ENCODE data around the gene ACBD4. TPM values are rescaled to one million over a fixed set of nuclear protein-coding genes. Genes with fewer than 3 reads are reported as not detected.

Gene ACBD4
- total RNA-seq, 2 experiments from 2014 or later = 14.8 to 24.0 TPM

DNA sequence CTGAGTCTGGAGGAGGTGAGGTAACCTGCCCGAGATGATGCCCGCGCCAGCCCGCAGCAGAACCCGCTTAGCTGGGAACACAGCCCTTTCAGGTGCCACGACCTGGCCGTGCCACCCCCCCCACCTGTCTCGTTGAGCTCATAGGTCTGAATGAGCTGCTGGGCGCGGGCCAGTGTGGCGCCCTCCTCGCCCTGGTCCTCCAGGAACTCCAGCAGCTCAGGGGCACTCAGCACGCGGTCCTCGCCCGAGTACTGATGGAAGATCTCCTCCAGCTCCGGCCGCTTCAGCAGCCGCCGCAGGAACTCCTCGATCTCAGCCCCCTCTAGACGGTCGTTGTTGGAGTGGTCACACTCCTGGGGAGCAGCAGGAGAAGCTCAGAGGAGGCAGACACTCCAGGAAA lies 16.8 kb upstream of the ACBD4 start:
- Histone ChIP-seq H2AFZ (ENCODE audit: low read length) (no peak overlapping the region), H3K9me2 (ENCODE audit: insufficient read depth, low read length) (no peaks in the 10 kb centered on the region), H3K4me3 (ENCODE audit: low read depth, low read length, poor library complexity, severe bottlenecking) (no peak overlapping the region), H3K4me2 (ENCODE audit: low read length) (no peak overlapping the region), H3K79me2 (ENCODE audit: insufficient read depth, low read depth, low read length) (no peaks in the 10 kb centered on the region), H3K9me3 (ENCODE audit: low read length) (no peaks in the 10 kb centered on the region), H3K27ac (ENCODE audit: low read depth, low read length, poor library complexity, severe bottlenecking) (no peak overlapping the region), H3K4me1 (ENCODE audit: insufficient read depth, low read length, poor library complexity, severe bottlenecking) (no peaks in the 10 kb centered on the region), H4K20me1 (ENCODE audit: insufficient read depth, low read length) (no peaks in the 10 kb centered on the region), H3K36me3 (ENCODE audit: insufficient read depth, low read length) (no peaks in the 10 kb centered on the region)
- DNase-seq (ENCODE audit: low spot score) = no peak
- ChIA-PET CTCF (ENCODE audit: unreplicated experiment) (no interaction called here), POLR2A (no interaction called here)
- BruUV-seq (replicated peaks) = no TSS peak
- intact Hi-C loops (cut with micrococcal nuclease; ENCODE audit: unreplicated experiment) = no loop called here
- TF ChIP-seq, protein P1, sequence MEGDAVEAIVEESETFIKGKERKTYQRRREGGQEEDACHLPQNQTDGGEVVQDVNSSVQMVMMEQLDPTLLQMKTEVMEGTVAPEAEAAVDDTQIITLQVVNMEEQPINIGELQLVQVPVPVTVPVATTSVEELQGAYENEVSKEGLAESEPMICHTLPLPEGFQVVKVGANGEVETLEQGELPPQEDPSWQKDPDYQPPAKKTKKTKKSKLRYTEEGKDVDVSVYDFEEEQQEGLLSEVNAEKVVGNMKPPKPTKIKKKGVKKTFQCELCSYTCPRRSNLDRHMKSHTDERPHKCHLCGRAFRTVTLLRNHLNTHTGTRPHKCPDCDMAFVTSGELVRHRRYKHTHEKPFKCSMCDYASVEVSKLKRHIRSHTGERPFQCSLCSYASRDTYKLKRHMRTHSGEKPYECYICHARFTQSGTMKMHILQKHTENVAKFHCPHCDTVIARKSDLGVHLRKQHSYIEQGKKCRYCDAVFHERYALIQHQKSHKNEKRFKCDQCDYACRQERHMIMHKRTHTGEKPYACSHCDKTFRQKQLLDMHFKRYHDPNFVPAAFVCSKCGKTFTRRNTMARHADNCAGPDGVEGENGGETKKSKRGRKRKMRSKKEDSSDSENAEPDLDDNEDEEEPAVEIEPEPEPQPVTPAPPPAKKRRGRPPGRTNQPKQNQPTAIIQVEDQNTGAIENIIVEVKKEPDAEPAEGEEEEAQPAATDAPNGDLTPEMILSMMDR (conservative IDR thresholded peaks at IDR 0.05; ENCODE audit: low read length) = no peak
- TF ChIP-seq EZH2phosphoT487 (IDR thresholded peaks at IDR 0.05; ENCODE audit: borderline replicate concordance, low read depth, low read length) = no peak

DNA sequence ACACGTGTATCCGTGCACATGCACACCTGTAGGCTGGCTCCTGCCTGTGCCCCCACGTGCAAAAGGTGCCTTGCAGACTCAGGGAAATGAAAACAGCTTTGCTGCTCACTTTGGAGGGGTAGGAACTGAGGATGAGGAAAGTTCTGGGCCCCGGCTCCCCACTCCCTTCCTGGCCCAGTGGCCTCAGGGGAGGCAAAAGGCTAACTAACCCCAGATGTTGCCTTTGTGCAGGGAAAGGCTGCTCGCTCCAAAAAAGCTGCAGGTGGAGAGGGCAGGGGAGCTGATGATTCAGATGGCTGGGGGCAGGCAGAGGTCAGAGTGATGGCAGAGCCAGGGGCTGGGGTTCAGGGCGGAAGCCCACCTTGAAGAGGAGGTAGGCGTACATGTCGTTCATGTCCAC lies 15.5 kb upstream of the ACBD4 start:
- POLR2A ChIA-PET = no interaction called here
- no peak overlapping the region for H2AFZ ChIP-seq (ENCODE audit: low read length)
- no TSS peak for BruUV-seq (replicated peaks)

DNA sequence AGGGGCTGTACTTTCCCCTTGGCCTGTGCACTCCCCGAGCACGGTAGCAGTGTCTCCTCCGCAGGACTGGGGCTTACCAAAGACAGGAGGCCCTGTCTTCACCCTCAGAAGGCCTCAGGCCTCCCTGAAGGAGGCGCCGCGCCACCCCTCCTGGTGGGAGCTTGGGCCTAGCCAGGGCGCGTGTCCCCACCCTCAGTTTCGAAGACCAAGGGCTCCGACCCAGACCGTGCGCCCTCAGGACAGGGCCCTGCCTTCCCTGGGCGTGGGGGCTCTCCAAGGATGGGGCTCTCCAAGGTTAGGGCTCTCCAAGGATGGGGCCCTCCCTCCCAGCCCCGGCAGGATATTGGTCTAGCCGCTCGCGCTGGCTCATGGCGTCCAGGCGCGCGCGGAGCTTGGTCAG lies 14.9 kb upstream of the ACBD4 start:
- Histone ChIP-seq H3K79me2 (ENCODE audit: insufficient read depth, low read depth, low read length) (no peaks in the 10 kb centered on the region), H3K4me2 (ENCODE audit: low read length) (no peak overlapping the region), H3K4me3 (ENCODE audit: low read depth, low read length, poor library complexity, severe bottlenecking) (no peak overlapping the region), H4K20me1 (ENCODE audit: insufficient read depth, low read length) (no peaks in the 10 kb centered on the region), H2AFZ (ENCODE audit: low read length) (no peak overlapping the region), H3K27ac (ENCODE audit: low read depth, low read length, poor library complexity, severe bottlenecking) (no peak overlapping the region), H3K9me2 (ENCODE audit: insufficient read depth, low read length) (no peaks in the 10 kb centered on the region), H3K4me1 (ENCODE audit: insufficient read depth, low read length, poor library complexity, severe bottlenecking) (no peaks in the 10 kb centered on the region), H3K36me3 (ENCODE audit: insufficient read depth, low read length) (no peaks in the 10 kb centered on the region), H3K9me3 (ENCODE audit: low read length) (no peaks in the 10 kb centered on the region)
- DNase-seq (ENCODE audit: low spot score) = no peak
- intact Hi-C loops (cut with micrococcal nuclease; ENCODE audit: unreplicated experiment) = no loop called here
- ChIA-PET CTCF (ENCODE audit: unreplicated experiment) (no interaction called here), POLR2A (no interaction called here)
- BruUV-seq (replicated peaks) = no TSS peak
- TF ChIP-seq EZH2phosphoT487 (IDR thresholded peaks at IDR 0.05; ENCODE audit: borderline replicate concordance, low read depth, low read length) = no peak
- TF ChIP-seq, protein P1 (conservative IDR thresholded peaks at IDR 0.05; ENCODE audit: low read length) = no peak

More for the DNA sequence above, 15.5 kb upstream of the ACBD4 start:
- Histone ChIP-seq H3K36me3 (ENCODE audit: insufficient read depth, low read length) (no peaks in the 10 kb centered on the region), H3K27ac (ENCODE audit: low read depth, low read length, poor library complexity, severe bottlenecking) (no peak overlapping the region), H3K9me2 (ENCODE audit: insufficient read depth, low read length) (no peaks in the 10 kb centered on the region), H3K4me1 (ENCODE audit: insufficient read depth, low read length, poor library complexity, severe bottlenecking) (no peaks in the 10 kb centered on the region), H3K9me3 (ENCODE audit: low read length) (no peaks in the 10 kb centered on the region), H3K79me2 (ENCODE audit: insufficient read depth, low read depth, low read length) (no peaks in the 10 kb centered on the region), H3K4me3 (ENCODE audit: low read depth, low read length, poor library complexity, severe bottlenecking) (no peak overlapping the region), H4K20me1 (ENCODE audit: insufficient read depth, low read length) (no peaks in the 10 kb centered on the region), H3K4me2 (ENCODE audit: low read length) (no peak overlapping the region)
- DNase-seq (ENCODE audit: low spot score) = no peak
- no peak for TF ChIP-seq EZH2phosphoT487 (IDR thresholded peaks at IDR 0.05; ENCODE audit: borderline replicate concordance, low read depth, low read length)
- TF ChIP-seq, protein P1 (conservative IDR thresholded peaks at IDR 0.05; ENCODE audit: low read length) = no peak
- intact Hi-C loops (cut with micrococcal nuclease; ENCODE audit: unreplicated experiment) = no loop called here
- CTCF ChIA-PET (ENCODE audit: unreplicated experiment) = no interaction called here

Data from OCI-LY7 (cell line).